Vagina (tissue), 2 donors: ENCODE measurements around the gene S100A1.

Source experiments
- POLR2A ChIP-seq, 2 donors: fragments of 450-650 bp; IDR thresholded peaks; one replicate each; pipeline ENCODE4 v1.6.1; 2017; ENCODE audit warnings: antibody characterized with exemption in 2 of 2, mild to moderate bottlenecking in 2 of 2, moderate library complexity in 2 of 2
- POLR2AphosphoS5 ChIP-seq, 2 donors: sonication (generic); formaldehyde crosslinking; IDR thresholded peaks; one replicate each; pipeline ENCODE4 v1.9.0; 2017; ENCODE audit warnings: antibody characterized with exemption in 2 of 2, mild to moderate bottlenecking in 2 of 2, low read depth in 1 of 2; ENCODE audit not compliant: insufficient read depth in 1 of 2
- TF ChIP-seq, protein P1 (sequence below), 3 experiments: fragments of 450-650 bp in 2 of 3; fragments of 200-600 bp in 1 of 3; sonication (generic) in 1 of 3; IDR thresholded peaks; one replicate each; pipeline ENCODE4 v1.5.1; 2017 to 2019; ENCODE audit warnings: antibody characterized with exemption in 3 of 3, mild to moderate bottlenecking in 2 of 3, moderate library complexity in 2 of 3

DNA sequence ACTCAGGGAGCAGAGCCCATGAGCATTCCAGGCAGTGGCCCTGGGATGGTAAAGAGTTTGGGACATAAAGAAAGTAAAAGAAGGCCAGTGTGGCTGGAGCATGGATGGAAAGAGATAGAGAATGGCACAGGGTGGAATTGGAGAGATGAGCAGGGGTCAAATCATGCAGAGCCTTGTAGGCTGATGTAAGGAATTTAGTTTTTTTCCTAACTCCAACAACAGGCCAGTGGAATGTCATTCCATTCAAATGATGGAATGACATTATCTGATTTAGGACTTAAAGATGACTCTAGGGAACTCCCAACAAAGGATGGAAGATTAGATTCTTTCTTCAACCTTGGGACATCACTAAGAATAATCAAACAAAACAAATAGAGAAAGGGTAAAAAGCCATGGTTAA is 49.7 kb upstream of the S100A1 start:
- TF ChIP-seq, protein P1, sequence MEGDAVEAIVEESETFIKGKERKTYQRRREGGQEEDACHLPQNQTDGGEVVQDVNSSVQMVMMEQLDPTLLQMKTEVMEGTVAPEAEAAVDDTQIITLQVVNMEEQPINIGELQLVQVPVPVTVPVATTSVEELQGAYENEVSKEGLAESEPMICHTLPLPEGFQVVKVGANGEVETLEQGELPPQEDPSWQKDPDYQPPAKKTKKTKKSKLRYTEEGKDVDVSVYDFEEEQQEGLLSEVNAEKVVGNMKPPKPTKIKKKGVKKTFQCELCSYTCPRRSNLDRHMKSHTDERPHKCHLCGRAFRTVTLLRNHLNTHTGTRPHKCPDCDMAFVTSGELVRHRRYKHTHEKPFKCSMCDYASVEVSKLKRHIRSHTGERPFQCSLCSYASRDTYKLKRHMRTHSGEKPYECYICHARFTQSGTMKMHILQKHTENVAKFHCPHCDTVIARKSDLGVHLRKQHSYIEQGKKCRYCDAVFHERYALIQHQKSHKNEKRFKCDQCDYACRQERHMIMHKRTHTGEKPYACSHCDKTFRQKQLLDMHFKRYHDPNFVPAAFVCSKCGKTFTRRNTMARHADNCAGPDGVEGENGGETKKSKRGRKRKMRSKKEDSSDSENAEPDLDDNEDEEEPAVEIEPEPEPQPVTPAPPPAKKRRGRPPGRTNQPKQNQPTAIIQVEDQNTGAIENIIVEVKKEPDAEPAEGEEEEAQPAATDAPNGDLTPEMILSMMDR (IDR thresholded peaks at IDR 0.05), result no peak
- no peak for TF ChIP-seq POLR2AphosphoS5 (IDR thresholded peaks at IDR 0.05; ENCODE audit: insufficient read depth in 1 of 2, low read depth in 1 of 2)
- no peak for TF ChIP-seq POLR2A (IDR thresholded peaks at IDR 0.05)
